ENCODE measurements around the gene CD59. TPM values are rescaled to one million over a fixed set of nuclear protein-coding genes. Genes with fewer than 3 reads are reported as not detected.
"Not testable (repeated sequence)": the region's sequence is repeated elsewhere in the genome, so short reads cannot be mapped to it uniquely, and the experiment has no call there.

CD59 gene
- total RNA-seq, 4 donors from 2014 or later: 252 to 647 (median 432) TPM

DNA sequence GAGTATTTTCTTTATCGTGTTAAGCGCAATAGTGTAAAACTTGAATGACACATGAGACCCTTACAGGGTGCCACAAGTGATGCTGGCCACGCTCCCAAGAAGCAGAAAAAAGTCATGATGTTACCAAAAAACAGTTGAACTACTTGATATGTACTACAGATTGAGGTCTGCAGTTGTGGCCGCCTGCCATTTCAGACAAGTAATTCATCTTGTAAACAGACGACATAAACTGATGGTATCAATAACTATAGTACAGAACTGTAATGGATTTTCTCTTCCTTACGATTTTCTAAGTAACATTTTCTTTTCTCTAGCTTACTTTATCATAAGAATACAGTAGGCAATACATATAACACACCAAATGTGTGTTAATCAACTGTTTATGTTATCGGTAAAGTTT, 5.5 kb downstream of the CD59 start:
- Histone ChIP-seq H3K27ac (peak overlapping the region in 1 of 4 donors; percentile 0), H3K27me3 (no peaks in the 10 kb centered on the region)

DNA sequence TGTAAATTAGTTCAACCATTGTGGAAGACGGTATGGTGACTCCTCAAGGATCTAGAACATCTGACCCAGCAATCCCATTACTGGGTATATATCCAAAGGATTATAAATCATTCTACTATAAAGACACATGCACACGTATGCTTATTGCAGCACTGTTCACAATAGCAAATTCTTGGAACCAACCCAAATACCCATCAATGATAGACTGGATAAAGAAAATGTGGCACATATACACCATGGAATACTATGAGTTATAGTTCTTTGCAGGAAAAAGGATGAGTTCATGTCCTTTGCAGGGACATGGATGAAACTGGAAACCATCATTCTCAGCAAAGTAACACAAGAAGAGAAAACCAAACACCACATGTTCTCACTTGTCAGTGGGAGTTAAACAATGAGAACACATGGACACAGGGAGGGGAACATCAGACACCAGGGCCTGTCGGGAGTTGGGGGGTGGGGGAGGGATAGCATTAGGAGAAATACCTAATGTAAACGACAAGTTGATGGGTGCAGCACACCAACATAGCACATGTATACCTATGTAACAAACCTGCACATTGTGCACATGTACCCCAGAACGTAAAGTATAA, 7.1 kb downstream of the CD59 start:
- H3K4me1 ChIP-seq: peaks cover 9 to 86% (median 21%) of the 10 kb centered on the region in 3 donors
- not testable (repeated sequence) for H3K36me3 ChIP-seq, H3K4me3 ChIP-seq, H3K27me3 ChIP-seq, ATAC-seq, H3K9me3 ChIP-seq, H3K27ac ChIP-seq
- 59 to 70% methylated on average over 4 to 5 of the region's 5 CpGs for WGBS, 2 donors (ENCODE audit: low coverage in 1 of 2)

More for the DNA sequence above, 5.5 kb downstream of the CD59 start:
- Histone ChIP-seq H3K4me1 (peaks cover 0 to 79% (median 10%) of the 10 kb centered on the region in 3 donors), H3K4me3 (peak overlapping the region in 1 of 2 donors; percentile 6), H3K36me3 (peaks cover 0 to 7% of the 10 kb centered on the region in 2 donors), H3K9me3 (no peaks in the 10 kb centered on the region)
- 58 to 73% methylated on average over 3 to 7 of the region's 7 CpGs for WGBS, 2 donors (ENCODE audit: low coverage in 1 of 2)
- no peak for ATAC-seq
- TF ChIP-seq POLR2AphosphoS5 (IDR thresholded peaks at IDR 0.05): no peak
- TF ChIP-seq EP300 (IDR thresholded peaks at IDR 0.05): no peak
- TF ChIP-seq POLR2A (IDR thresholded peaks at IDR 0.05): no peak
- no peak for TF ChIP-seq CTCF (IDR thresholded peaks at IDR 0.05)

DNA sequence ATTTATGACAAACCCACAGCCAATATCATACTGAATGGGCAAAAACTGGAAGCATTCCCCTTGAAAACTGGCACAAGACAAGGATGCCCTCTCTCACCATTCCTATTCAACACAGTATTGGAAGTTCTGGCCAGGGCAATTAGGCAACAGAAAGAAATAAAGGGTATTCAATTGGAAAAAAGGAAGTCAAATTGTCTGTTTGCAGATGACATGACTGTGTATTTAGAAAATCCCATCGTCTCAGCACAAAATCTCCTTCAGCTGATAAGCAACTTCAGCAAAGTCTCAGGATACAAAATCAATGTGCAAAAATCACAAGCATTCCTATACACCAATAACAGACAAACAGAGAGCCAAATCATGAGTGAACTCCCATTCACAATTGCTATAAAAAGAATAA, 8.7 kb downstream of the CD59 start:
- not testable (repeated sequence) for H3K36me3 ChIP-seq, H3K4me3 ChIP-seq, H3K9me3 ChIP-seq, H3K27me3 ChIP-seq, ATAC-seq, H3K27ac ChIP-seq
- H3K4me1 ChIP-seq: peaks cover 16 to 86% (median 27%) of the 10 kb centered on the region in 3 donors
- 40 to 57% methylated on average over 1 of the region's 1 CpG for WGBS, 2 donors (ENCODE audit: low coverage in 1 of 2)

- Histone ChIP-seq H3K9me3 (no peaks in the 10 kb centered on the region), H3K27ac (peak overlapping the region in 2 of 4 donors; percentile 81 to 82), H3K4me3 (no peak overlapping the region), H3K4me1 (peaks cover 16 to 86% (median 36%) of the 10 kb centered on the region in 3 donors), H3K36me3 (peaks cover 0 to 18% of the 10 kb centered on the region in 2 donors), H3K27me3 (no peaks in the 10 kb centered on the region)
- ATAC-seq: no peak
- no peak for TF ChIP-seq POLR2AphosphoS5 (IDR thresholded peaks at IDR 0.05)
- no peak for TF ChIP-seq EP300 (IDR thresholded peaks at IDR 0.05)
- no peak for TF ChIP-seq POLR2A (IDR thresholded peaks at IDR 0.05)
- no peak for TF ChIP-seq CTCF (IDR thresholded peaks at IDR 0.05)
- 57 to 90% methylated on average over 5 of the region's 5 CpGs for WGBS, 2 donors (ENCODE audit: low coverage in 1 of 2)
Observed at GRCh38 chr11:33725496-33725895, 10.7 kb downstream of the CD59 start.

- peak; percentile 71 for ATAC-seq
- no peaks in the 10 kb centered on the region for H3K9me3 ChIP-seq
- H3K27me3 ChIP-seq: no peaks in the 10 kb centered on the region
- peaks cover 0 to 27% of the 10 kb centered on the region in 2 donors for H3K36me3 ChIP-seq
- H3K4me1 ChIP-seq: peaks cover 16 to 86% (median 33%) of the 10 kb centered on the region in 3 donors
- peak overlapping the region; percentile 2 to 82 (median 80) for H3K27ac ChIP-seq
- no peak overlapping the region for H3K4me3 ChIP-seq
- TF ChIP-seq EP300 (IDR thresholded peaks at IDR 0.05) (no peak), POLR2A (IDR thresholded peaks at IDR 0.05) (no peak), POLR2AphosphoS5 (IDR thresholded peaks at IDR 0.05) (peak; percentile 7), CTCF (IDR thresholded peaks at IDR 0.05) (no peak)
- 17 to 30% methylated on average over 4 of the region's 4 CpGs for WGBS, 2 donors (ENCODE audit: low coverage in 1 of 2)
Observed at GRCh38 chr11:33724644-33725035, 11.6 kb downstream of the CD59 start.

DNA sequence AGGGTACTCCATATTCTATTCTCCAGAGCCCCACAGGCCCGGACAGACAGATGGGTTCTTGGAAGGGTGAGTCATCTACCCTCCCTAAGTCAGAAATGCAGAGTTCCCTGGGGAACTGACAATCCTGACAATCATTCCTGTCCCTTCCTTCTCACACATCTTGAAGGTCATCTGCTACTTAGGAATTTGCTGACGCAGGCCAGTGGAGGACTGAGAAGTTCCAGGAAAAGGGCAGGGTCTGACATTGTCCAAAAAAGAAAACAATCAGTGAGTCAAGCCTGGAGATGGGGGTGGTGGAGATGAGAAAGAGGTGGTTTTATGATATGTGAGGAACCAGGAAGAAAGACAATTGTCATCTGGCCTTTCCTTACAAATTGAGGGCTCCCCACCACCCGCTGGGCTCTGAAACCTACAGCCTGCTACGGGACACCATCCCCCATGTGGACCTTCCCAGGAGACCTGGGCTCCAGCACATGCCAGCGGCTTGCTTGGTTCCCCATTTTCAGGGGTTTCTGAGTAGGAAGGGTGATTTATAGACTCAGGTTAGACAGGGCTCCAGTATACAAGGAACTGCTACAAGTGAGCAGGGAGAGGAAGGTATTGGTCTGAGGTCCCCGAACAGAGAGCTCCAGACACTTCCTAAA, 12.9 kb downstream of the CD59 start:
- Histone ChIP-seq H3K27me3 (no peaks in the 10 kb centered on the region), H3K36me3 (peaks cover 0 to 40% of the 10 kb centered on the region in 2 donors), H3K4me3 (no peak overlapping the region), H3K27ac (peak overlapping the region; percentile 10 to 82 (median 80)), H3K4me1 (peaks cover 16 to 80% (median 33%) of the 10 kb centered on the region in 3 donors), H3K9me3 (no peaks in the 10 kb centered on the region)
- 41 to 80% methylated on average over 2 to 5 of the region's 6 CpGs for WGBS, 2 donors (ENCODE audit: low coverage in 1 of 2)
- TF ChIP-seq POLR2AphosphoS5 (IDR thresholded peaks at IDR 0.05) (peak; percentile 85), CTCF (IDR thresholded peaks at IDR 0.05) (no peak), EP300 (IDR thresholded peaks at IDR 0.05) (no peak)
- peak; percentile 71 for ATAC-seq
